Measurements from ENCODE around the gene UFM1.

DNA sequence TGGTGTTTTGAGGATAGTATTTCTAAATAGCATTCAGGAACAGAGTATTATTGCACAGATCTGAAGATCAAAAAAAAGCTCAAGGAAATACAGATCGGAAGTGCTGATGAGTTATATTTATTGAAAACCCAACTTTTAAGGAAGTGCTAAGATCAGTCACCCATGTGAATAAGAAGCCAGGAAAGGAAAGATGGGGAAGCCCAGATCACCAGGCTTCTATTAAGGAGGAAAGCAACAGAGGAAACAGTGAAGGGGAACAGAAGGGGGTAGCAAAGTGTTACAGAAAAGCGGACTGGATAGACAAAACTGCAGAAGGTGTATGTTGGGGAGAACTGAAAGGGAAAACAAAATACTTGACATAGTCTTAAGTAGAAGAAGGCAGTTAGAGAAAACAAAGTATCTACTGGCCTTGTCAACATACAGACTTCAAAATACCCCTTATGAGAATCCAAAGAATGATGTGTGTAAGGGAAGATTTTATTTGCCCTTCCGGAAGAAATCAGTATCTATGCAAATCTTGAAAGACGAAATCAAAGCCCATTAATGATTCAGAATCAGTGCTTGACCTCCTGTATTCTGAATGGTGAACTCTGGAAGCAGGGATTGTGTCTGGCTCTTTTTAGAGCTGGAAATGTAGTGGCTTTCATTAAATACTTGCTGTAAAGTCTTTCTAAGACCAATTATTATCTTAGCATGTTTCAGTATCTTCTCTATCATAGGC is 12.1 kb downstream of the UFM1 start:
- TF ChIP-seq, protein P1, sequence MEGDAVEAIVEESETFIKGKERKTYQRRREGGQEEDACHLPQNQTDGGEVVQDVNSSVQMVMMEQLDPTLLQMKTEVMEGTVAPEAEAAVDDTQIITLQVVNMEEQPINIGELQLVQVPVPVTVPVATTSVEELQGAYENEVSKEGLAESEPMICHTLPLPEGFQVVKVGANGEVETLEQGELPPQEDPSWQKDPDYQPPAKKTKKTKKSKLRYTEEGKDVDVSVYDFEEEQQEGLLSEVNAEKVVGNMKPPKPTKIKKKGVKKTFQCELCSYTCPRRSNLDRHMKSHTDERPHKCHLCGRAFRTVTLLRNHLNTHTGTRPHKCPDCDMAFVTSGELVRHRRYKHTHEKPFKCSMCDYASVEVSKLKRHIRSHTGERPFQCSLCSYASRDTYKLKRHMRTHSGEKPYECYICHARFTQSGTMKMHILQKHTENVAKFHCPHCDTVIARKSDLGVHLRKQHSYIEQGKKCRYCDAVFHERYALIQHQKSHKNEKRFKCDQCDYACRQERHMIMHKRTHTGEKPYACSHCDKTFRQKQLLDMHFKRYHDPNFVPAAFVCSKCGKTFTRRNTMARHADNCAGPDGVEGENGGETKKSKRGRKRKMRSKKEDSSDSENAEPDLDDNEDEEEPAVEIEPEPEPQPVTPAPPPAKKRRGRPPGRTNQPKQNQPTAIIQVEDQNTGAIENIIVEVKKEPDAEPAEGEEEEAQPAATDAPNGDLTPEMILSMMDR (IDR thresholded peaks at IDR 0.05), result no peak
- no peak for TF ChIP-seq POLR2AphosphoS5 (IDR thresholded peaks at IDR 0.05)
